SK-N-SH (cell line): Measurements from ENCODE around the gene MAP1A. TPM values are rescaled to one million over a fixed set of nuclear protein-coding genes. Genes with fewer than 3 reads are reported as not detected.

Source experiments
- CTCF ChIA-PET: fragments of 300-600, 350-600 bp; formaldehyde crosslinking; extraction: SDS; loops from one replicate; lab custom pipeline; 2021; lab: Yijun Ruan, JAX
- POLR2A ChIA-PET: fragments of 350-600 bp; sonication (Branson Sonifier 250); formaldehyde crosslinking; extraction: SDS; loops from one replicate; lab custom pipeline; 2020; ENCODE audit warnings: antibody characterized with exemption, inconsistent platforms; lab: Yijun Ruan, JAX
- DNase-seq: peaks from one replicate; pipeline ENCODE4 v3.0.0; 2012
- H2AFZ ChIP-seq: fragments of 200-600 bp; sonication (generic); 2 replicates; pipeline ENCODE4 v1.8.1; 2016; ENCODE audit warnings: antibody characterized with exemption, mild to moderate bottlenecking, low read depth
- H3F3A ChIP-seq: fragments of 200-600 bp; sonication (generic); replicated peaks from 2 replicates; pipeline ENCODE3; 2016; ENCODE audit warnings: antibody characterized with exemption, mild to moderate bottlenecking; ENCODE audit not compliant: insufficient read depth
- H3K27ac ChIP-seq, 2 experiments: fragments of 200-500 bp in 1 of 2; fragments of 200-600 bp in 1 of 2; sonication (Bioruptor generic) in 1 of 2; sonication (generic), shearing (Covaris generic) in 1 of 2; 2 replicates each; pipeline versions ENCODE4 v1.5.1 to v1.6.1; 2014 to 2016; ENCODE audit warnings: low read depth in 2 of 2, inconsistent platforms in 1 of 2, low read length in 1 of 2, mild to moderate bottlenecking in 1 of 2, mixed read lengths in 1 of 2
- H3K27me3 ChIP-seq: fragments of 200-600 bp; sonication (generic), shearing (Covaris generic); 2 replicates; pipeline ENCODE4 v1.6.1; 2016; ENCODE audit warnings: mixed run types; ENCODE audit not compliant: insufficient read depth
- H3K36me3 ChIP-seq, 2 experiments: fragments of 200-500 bp in 1 of 2; fragments of 200-600 bp in 1 of 2; sonication (Bioruptor generic) in 1 of 2; sonication (generic) in 1 of 2; replicated peaks in 1 of 2; 2 replicates each; pipeline versions ENCODE3 to v1.5.1; 2014 to 2016; ENCODE audit warnings: low read length in 1 of 2, mild to moderate bottlenecking in 1 of 2; ENCODE audit not compliant: insufficient read depth in 2 of 2, control insufficient read depth in 1 of 2
- H3K4me1 ChIP-seq, 2 experiments: fragments of 200-500 bp in 1 of 2; fragments of 200-600 bp in 1 of 2; sonication (Bioruptor generic) in 1 of 2; sonication (generic), shearing (Covaris generic) in 1 of 2; 2 replicates each; pipeline versions ENCODE4 v1.5.1 to v1.6.1; 2014 to 2016; ENCODE audit warnings: low read depth in 1 of 2, low read length in 1 of 2, mixed run types in 1 of 2; ENCODE audit not compliant: insufficient read depth in 2 of 2, control insufficient read depth in 1 of 2
- H3K4me2 ChIP-seq: fragments of 200-600 bp; sonication (generic), shearing (Covaris generic); 2 replicates; pipeline ENCODE4 v1.6.1; 2017; ENCODE audit warnings: mixed run types
- H3K4me3 ChIP-seq, 2 experiments: fragments of 200-500 bp in 1 of 2; fragments of 200-600 bp in 1 of 2; sonication (Bioruptor generic) in 1 of 2; sonication (generic), shearing (Covaris generic) in 1 of 2; 2 replicates each; pipeline versions ENCODE4 v1.5.1 to v1.8.1; 2014 to 2016; ENCODE audit warnings: low read depth in 2 of 2, inconsistent platforms in 1 of 2, low read length in 1 of 2, mild to moderate bottlenecking in 1 of 2, mixed read lengths in 1 of 2, moderate library complexity in 1 of 2
- H3K79me2 ChIP-seq: fragments of 200-600 bp; sonication (generic); 2 replicates; pipeline ENCODE4 v1.8.1; 2017; ENCODE audit warnings: mild to moderate bottlenecking; ENCODE audit not compliant: insufficient read depth
- H3K9ac ChIP-seq: fragments of 200-600 bp; sonication (generic); 2 replicates; pipeline ENCODE4 v1.6.1; 2017; ENCODE audit warnings: mixed run types
- H3K9me2 ChIP-seq: fragments of 200-600 bp; sonication (generic); 2 replicates; pipeline ENCODE4 v1.6.1; 2017; ENCODE audit warnings: mixed run types
- H3K9me3 ChIP-seq: fragments of 200-600 bp; sonication (generic); 2 replicates; pipeline ENCODE4 v1.6.1; 2017; ENCODE audit warnings: mixed run types, mild to moderate bottlenecking, moderate library complexity
- H4K20me1 ChIP-seq: fragments of 200-600 bp; sonication (generic); 2 replicates; pipeline ENCODE4 v1.6.1; 2017; ENCODE audit warnings: mild to moderate bottlenecking, mixed run types; ENCODE audit not compliant: insufficient read depth
- EP300 ChIP-seq, 2 experiments: IDR thresholded peaks; 2 replicates each; pipeline versions ENCODE4 v1.4.0 to v1.6.1; 2012; ENCODE audit warnings: borderline replicate concordance in 1 of 2, low read depth in 1 of 2, low read length in 1 of 2
- EZH2phosphoT487 ChIP-seq: fragments of 200-600 bp; sonication (generic); IDR thresholded peaks from 2 replicates; pipeline ENCODE4 v1.6.1; 2017; ENCODE audit warnings: low read depth, mixed run types, mild to moderate bottlenecking, antibody characterized with exemption, moderate library complexity, borderline replicate concordance
- FOXM1 ChIP-seq: IDR thresholded peaks from 2 replicates; pipeline ENCODE4 v1.4.0; 2012; ENCODE audit warnings: low read depth, mild to moderate bottlenecking
- RFX5 ChIP-seq: IDR thresholded peaks from 2 replicates; pipeline ENCODE4 v1.6.1; 2012; ENCODE audit warnings: mild to moderate bottlenecking, improper control_type of control experiment, low read length
- SMC3 ChIP-seq: IDR thresholded peaks from 2 replicates; pipeline ENCODE4 v1.6.1; 2012; ENCODE audit warnings: low read depth, low read length, improper control_type of control experiment
- WGBS: methylation state at CpG from one replicate; pipeline ENCODE4 v1.1.6; 2017; ENCODE audit warnings: low lambda C conversion rate; 5-methylcytosine and 5-hydroxymethylcytosine counted together
- polyA plus RNA-seq, 3 experiments: library from polyadenylated mRNA; depleted of rRNA; stranded (reverse); fragments of >200 nt; gene quantifications; 2 replicates each; pipeline ENCODE4 v1.2.3, GENCODE V29; 2012
- TF ChIP-seq, protein P1 (sequence below): IDR thresholded peaks from 2 replicates; pipeline ENCODE4 v1.4.0; 2012; ENCODE audit warnings: low read depth, borderline replicate concordance
- TF ChIP-seq, protein P2 (sequence below): IDR thresholded peaks from 2 replicates; pipeline ENCODE4 v1.6.1; 2012; ENCODE audit warnings: mild to moderate bottlenecking, low read depth, low read length, moderate library complexity

MAP1A gene
- polyA plus RNA-seq, 1 of the 3 experiments (the other 2 are of a cell fraction), result 6.0 TPM

DNA sequence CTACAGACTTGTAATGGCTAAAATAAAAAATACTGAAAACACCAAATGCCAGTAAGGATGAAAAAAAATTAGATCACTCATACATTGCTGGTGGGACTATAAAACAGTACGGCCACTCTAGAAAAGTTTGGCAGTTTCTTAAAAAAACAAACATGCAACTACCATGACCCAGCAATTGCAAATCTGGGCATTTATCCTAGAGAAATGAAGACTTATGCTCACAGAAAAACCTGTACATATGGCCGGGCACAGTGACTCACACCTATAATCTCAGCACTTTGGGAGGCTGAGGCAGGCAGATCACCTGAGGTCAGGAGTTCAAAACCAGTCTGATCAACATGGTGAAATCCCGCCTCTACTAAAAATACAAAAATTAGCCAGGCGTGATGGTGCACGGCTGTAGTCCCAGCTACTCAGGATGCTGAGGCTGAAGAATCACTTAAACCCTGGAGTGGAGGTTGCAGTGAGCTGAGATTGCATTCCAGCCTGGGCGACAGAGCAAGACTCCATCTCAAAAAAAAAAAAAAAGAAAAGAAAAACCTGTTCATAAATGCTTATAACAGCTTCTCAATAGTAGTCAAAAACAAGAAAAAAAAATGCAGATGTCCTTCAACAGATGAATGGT lies 30.0 kb upstream of the MAP1A start (continued):
- no peak for TF ChIP-seq EP300 (IDR thresholded peaks at IDR 0.05; ENCODE audit: borderline replicate concordance in 1 of 2, low read depth in 1 of 2, low read length in 1 of 2)
- TF ChIP-seq RFX5, result no peak
- TF ChIP-seq FOXM1, result no peak
- no peak for TF ChIP-seq SMC3
- TF ChIP-seq, protein P1, sequence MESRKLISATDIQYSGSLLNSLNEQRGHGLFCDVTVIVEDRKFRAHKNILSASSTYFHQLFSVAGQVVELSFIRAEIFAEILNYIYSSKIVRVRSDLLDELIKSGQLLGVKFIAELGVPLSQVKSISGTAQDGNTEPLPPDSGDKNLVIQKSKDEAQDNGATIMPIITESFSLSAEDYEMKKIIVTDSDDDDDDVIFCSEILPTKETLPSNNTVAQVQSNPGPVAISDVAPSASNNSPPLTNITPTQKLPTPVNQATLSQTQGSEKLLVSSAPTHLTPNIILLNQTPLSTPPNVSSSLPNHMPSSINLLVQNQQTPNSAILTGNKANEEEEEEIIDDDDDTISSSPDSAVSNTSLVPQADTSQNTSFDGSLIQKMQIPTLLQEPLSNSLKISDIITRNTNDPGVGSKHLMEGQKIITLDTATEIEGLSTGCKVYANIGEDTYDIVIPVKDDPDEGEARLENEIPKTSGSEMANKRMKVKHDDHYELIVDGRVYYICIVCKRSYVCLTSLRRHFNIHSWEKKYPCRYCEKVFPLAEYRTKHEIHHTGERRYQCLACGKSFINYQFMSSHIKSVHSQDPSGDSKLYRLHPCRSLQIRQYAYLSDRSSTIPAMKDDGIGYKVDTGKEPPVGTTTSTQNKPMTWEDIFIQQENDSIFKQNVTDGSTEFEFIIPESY, result no peak

DNA sequence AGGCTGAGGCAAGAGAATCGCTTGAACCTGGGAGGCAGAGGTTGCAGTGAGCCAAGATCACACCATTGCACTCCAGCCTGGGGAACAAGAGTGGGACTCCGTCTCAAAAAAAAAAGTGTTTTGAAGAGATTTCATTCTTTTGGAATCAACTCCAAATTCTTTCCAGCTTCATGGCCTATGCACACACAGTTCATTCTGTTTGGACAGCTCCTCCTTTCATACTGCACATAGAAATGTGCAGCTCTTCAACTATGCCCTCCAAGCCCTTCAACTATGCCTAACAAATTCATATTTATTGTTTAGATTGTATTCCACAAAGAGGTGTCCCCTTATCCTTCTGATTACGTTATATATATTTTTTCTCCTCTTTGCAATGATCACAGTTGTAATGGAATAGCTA lies 28.6 kb upstream of the MAP1A start:
- no peaks in the 10 kb centered on the region; the same call in 1 of the 2 replicates for H4K20me1 ChIP-seq
- no peak overlapping the region for H3K4me3 ChIP-seq
- H3F3A ChIP-seq, result peaks cover 10% of the 10 kb centered on the region
- ChIA-PET POLR2A (interaction anchor here (1.2 kb wide), 1 partner anchor 22 kb away, joined by 4 read pairs; no protein-coding TSS in a partner anchor), CTCF (interaction anchor here (0.7 to 6.5 kb wide), 3 partner anchors 22 to 44 kb away, joined by 3 to 42 read pairs (median 35); no protein-coding TSS in a partner anchor)
- H3K27me3 ChIP-seq, result no peaks in the 10 kb centered on the region
- no peak overlapping the region for H3K9ac ChIP-seq
- H3K4me2 ChIP-seq, result no peak overlapping the region
- peaks cover 2 to 4% of the 10 kb centered on the region in 2 experiments; a peak in 2 of 4 replicates for H3K4me1 ChIP-seq
- WGBS, result 96% methylated on average over 3 of the region's 3 CpGs
- no peaks in the 10 kb centered on the region for H3K9me3 ChIP-seq
- H3K79me2 ChIP-seq, result peaks cover 58% of the 10 kb centered on the region
- no peak overlapping the region for H3K27ac ChIP-seq
- TF ChIP-seq, protein P2, sequence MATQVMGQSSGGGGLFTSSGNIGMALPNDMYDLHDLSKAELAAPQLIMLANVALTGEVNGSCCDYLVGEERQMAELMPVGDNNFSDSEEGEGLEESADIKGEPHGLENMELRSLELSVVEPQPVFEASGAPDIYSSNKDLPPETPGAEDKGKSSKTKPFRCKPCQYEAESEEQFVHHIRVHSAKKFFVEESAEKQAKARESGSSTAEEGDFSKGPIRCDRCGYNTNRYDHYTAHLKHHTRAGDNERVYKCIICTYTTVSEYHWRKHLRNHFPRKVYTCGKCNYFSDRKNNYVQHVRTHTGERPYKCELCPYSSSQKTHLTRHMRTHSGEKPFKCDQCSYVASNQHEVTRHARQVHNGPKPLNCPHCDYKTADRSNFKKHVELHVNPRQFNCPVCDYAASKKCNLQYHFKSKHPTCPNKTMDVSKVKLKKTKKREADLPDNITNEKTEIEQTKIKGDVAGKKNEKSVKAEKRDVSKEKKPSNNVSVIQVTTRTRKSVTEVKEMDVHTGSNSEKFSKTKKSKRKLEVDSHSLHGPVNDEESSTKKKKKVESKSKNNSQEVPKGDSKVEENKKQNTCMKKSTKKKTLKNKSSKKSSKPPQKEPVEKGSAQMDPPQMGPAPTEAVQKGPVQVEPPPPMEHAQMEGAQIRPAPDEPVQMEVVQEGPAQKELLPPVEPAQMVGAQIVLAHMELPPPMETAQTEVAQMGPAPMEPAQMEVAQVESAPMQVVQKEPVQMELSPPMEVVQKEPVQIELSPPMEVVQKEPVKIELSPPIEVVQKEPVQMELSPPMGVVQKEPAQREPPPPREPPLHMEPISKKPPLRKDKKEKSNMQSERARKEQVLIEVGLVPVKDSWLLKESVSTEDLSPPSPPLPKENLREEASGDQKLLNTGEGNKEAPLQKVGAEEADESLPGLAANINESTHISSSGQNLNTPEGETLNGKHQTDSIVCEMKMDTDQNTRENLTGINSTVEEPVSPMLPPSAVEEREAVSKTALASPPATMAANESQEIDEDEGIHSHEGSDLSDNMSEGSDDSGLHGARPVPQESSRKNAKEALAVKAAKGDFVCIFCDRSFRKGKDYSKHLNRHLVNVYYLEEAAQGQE, result peak; percentile 45; the same call in 1 of the 2 replicates
- no peak for TF ChIP-seq EZH2phosphoT487
- no peak overlapping the region for H2AFZ ChIP-seq
- peaks cover 28 to 65% of the 10 kb centered on the region in 2 experiments for H3K36me3 ChIP-seq
- DNase-seq, result no peak
- H3K9me2 ChIP-seq, result no peaks in the 10 kb centered on the region
